ENCODE measurements around the gene OR6S1. TPM values are rescaled to one million over a fixed set of nuclear protein-coding genes. Genes with fewer than 3 reads are reported as not detected.
A peak's percentile ranks its signal among the peaks of the same experiment; 100 is the strongest.
"Not testable (repeated sequence)": the region's sequence is repeated elsewhere in the genome, so short reads cannot be mapped to it uniquely, and the experiment has no call there.

OR6S1 gene
- total RNA-seq, 1 donor from 2014 or later, result not detected

- DNase-seq (ENCODE audit: low read depth, low spot score), result no peak
Measured at GRCh38 chr14:20631880-20632389, 9.6 kb downstream of the OR6S1 start.

GRCh38 chr14:20631023-20631879, 10.2 kb downstream of the OR6S1 start:
- no peak for DNase-seq (ENCODE audit: low read depth, low spot score)

- DNase-seq (ENCODE audit: low read depth, low spot score), result no peak
Measured at GRCh38 chr14:20630340-20631022, 11.0 kb downstream of the OR6S1 start.

- no peak for DNase-seq (ENCODE audit: low read depth, low spot score)
Measured at GRCh38 chr14:20628063-20628854, 13.2 kb downstream of the OR6S1 start.

- DNase-seq (ENCODE audit: low read depth, low spot score), result no peak
Measured at GRCh38 chr14:20627346-20628027, 14.0 kb downstream of the OR6S1 start.

- no peak for DNase-seq (ENCODE audit: low read depth, low spot score)
Measured at GRCh38 chr14:20626274-20626673, 15.2 kb downstream of the OR6S1 start.

- no peak for DNase-seq (ENCODE audit: low read depth, low spot score)
Measured at GRCh38 chr14:20624495-20625070, 16.9 kb downstream of the OR6S1 start.

GRCh38 chr14:20623798-20624197, 17.7 kb downstream of the OR6S1 start:
- no peak for DNase-seq (ENCODE audit: low read depth, low spot score)

GRCh38 chr14:20622816-20623291, 18.6 kb downstream of the OR6S1 start:
- no peak for DNase-seq (ENCODE audit: low read depth, low spot score)

- DNase-seq (ENCODE audit: low read depth, low spot score), result no peak
Measured at GRCh38 chr14:20620798-20621478, 20.6 kb downstream of the OR6S1 start.

GRCh38 chr14:20619688-20620087, 21.8 kb downstream of the OR6S1 start:
- not testable (repeated sequence) for DNase-seq (ENCODE audit: low read depth, low spot score)

- DNase-seq (ENCODE audit: low read depth, low spot score), result no peak
Measured at GRCh38 chr14:20618271-20618749, 23.2 kb downstream of the OR6S1 start.

GRCh38 chr14:20617138-20618003, 24.1 kb downstream of the OR6S1 start:
- no peak for DNase-seq (ENCODE audit: low read depth, low spot score)

- no peak for DNase-seq (ENCODE audit: low read depth, low spot score)
Measured at GRCh38 chr14:20615996-20616395, 25.5 kb downstream of the OR6S1 start.

GRCh38 chr14:20614038-20614840, 27.3 kb downstream of the OR6S1 start:
- DNase-seq (ENCODE audit: low read depth, low spot score), result no peak

GRCh38 chr14:20613094-20614037, 28.1 kb downstream of the OR6S1 start:
- peak; percentile 85 for DNase-seq (ENCODE audit: low read depth, low spot score)

GRCh38 chr14:20612403-20612802, 29.1 kb downstream of the OR6S1 start:
- DNase-seq (ENCODE audit: low read depth, low spot score), result no peak

Measured in pulmonary artery endothelial cell (primary cell).